AML-193 (cell line): ENCODE results near the gene CASR.

ENCODE experiments used
- DNase-seq, 2 experiments: peaks; one replicate each; lab custom pipeline; 2025; lab: John Stamatoyannopoulos, UW

CASR gene

DNA sequence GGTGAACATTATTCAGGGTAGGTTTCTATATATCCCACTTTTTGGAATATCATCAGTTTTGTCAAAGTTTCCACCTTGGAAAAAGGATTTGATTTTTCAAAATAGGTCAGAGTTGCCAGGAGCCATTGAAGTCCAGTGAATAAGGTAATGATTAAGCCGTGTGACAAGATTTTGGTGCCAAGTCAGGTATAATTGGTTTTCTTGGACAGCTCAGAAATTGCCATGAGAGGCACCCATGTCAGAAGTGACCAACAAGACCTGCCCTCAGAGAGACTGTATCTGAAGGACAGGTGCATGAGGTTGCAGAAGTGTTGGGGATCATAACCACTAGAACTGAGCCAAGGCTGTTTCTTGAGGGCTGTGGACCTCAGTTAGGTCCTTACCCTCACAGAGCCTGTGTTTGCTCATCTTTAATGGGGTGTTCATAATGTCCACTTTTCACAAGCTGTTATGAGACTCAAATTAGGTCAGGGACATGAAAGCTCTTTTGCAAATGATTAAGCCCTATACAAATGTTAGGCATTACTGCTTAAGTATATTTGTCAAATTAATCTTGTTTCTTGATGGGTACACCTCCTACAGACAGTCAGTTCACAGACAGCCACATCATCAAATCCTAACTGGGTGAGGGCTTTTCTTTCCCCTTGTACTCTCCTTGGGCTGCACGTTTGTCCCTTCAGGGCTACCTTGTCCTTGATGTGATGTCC, 32.3 kb downstream of the CASR start:
- no peak for DNase-seq

DNA sequence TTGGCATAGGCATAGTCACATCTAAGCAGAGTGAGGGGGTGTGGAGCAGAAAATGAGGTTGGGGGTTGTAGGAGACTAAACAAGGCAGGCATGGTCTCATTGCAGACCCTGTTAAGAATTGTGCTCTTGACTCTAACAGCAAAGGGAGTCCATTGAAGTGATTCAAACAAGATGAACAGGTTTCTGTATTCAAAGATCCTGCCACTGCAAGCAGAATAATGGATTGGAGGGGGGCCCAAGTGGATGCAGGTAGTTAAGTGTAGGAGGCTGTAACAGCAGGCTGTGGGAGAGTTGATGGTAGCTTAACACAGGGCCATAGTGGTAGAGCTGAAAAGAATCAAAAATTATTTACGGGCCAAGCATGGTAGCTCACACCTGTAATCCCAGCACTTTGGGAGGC, 34.4 kb downstream of the CASR start:
- DNase-seq: no peak

- no peak for DNase-seq
These were observed 35.9 kb downstream of the CASR start for GRCh38 chr3:122219242-122219872.

- DNase-seq: no peak
These were observed 43.7 kb downstream of the CASR start for GRCh38 chr3:122227036-122227781.

DNA sequence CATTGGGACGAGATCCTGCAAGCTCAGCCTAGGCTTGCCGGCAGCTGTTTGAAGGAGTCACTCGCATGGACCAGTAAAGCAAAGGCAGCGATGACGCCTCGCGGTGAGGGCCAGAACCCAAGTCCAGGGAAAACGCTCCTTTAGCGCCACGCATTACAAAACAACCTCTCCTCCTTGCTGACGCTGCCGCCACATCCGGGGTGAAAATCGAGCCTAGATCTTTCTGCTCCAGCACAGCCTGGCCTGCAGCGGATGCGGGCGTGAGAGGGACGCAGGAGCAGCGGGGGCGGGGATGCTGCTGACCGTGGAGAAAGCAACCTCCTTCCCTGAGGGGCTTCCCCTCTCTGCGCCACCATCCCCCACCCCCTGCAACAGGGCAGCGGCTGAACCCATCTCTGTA, 46.7 kb downstream of the CASR start:
- DNase-seq: no peak

GRCh38 chr3:122231465-122232157, 48.1 kb downstream of the CASR start:
- DNase-seq: no peak

DNA sequence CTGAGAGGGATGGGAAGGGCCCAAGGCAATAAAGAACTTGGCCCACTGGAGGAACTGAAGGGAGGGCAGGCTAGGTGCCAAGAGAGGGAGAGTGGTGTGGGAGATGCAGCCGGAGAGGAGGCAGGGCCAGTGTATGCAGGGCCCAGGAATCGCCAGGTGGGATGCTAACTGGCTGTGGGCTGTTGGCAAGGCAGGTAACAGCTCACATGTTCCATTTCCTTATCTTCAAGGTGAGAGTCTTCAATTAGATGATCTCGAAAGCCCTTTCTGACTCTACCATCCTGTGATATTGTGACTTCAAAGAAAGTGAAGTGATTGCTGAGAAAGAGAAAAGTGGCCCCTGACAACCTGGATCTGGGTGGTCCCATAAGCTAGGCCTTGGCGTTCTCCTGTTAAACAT, 49.0 kb downstream of the CASR start:
- no peak for DNase-seq

DNA sequence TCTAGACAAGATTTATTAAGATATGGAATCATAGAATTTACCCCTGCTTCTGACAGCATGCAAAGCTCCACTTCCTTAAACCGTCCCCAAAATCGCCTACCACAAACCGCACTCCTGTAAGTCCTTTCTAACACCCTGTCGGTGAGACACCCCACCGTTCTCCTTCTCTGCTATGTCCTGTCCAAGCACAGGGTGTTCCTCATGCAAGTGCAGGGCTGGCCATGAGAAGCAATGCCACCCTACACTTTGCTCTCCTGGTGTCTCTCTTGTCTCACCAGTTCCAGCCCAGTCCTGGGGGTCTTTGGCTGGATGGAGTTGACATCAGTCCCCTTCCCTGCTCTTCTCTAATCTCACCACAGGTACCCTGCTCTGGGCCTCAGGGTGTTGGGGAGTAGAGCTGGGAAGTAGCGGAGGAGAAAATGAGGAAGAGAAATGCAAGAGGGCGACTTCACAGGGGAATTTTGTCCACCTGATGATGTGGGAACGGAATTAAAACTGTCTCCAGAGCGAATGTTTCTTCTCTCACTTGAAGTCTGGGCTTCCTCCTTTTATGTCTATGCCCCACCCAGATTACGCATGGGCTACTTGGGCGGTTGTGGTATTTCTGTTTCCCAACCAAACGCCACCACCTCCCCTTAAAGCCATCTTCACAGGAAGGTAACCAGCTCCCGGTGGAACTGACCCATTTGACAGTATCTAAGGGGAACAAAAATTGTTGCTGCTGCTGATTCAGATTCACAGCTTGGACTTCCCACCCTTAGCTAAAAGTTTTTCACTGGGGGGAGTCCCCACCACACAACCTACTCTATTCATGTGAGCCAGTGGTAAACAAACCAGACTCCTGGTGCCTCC, 49.9 kb downstream of the CASR start:
- DNase-seq: peak; percentile 98

GRCh38 chr3:122234117-122234516, 50.6 kb downstream of the CASR start:
- no peak for DNase-seq

- no peak for DNase-seq
These were observed 51.7 kb downstream of the CASR start for GRCh38 chr3:122235147-122235546.

DNA sequence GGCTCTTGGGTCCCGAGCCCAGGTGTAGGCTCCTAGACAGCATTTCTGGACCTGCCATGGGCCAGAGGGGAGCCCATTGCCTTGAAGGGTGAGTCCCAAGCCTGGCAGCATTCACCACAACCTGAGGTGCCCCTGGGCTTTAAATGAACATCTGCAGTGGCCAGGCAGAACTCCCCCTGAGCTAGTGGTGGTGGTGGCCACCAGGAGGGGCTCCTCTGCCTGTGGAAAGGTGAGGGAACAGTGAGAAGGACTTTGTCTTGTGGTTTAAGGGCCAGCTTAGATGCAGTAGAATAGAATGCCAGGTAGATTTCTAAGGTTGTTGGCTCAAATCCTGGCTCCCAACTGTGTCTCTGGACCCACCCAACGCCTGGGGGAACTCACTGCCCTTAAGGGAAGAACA, 55.6 kb downstream of the CASR start:
- DNase-seq: no peak

DNA sequence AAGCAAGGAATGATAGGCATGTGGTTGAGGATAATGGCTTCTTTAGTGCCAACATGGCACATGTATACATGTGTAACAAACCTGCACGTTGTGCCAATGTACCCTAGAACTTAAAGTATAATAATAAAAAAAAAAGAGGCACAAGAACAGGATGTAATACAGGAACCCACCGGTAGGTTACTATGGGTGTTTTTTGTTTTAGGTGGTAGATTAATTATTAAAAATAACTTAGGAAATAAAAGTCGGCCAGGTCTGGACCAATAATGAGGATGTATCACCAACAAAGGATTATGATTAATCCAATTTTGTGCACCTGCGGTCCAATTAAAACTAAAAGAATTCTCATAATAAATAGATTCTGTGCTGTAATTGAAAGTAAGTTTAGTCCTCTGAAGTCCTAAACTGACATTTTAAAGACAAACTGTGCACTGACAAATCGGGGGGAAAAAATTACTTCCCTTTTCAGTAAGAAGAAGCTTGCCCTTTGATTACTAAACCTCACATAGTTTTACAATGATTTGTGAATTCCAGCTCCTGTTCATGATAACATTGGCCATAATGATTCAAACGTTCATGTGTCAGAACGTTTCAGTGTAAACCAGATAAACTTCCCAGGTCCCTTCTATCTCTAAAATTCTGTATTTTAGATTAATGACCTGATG, 62.2 kb downstream of the CASR start:
- peak; percentile 84 to 87 for DNase-seq

DNA sequence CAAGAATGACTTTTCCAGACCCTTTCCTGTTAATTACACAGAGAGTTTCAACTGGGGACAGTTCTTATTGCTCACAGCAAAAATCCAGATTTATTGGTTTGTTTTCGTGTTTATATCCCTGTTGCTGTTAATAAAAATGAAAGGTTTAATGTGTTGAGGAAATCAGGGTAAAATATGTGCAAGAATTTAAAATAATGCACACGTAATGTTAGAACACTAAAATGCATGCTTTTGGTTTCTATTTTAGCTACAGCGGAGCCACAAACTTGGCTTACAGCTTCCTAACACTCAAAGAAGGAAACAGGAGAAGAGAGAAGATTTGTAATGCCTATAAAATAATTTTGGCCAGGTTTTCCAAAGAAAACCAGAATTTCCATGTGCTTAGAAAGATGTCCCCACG, 62.7 kb downstream of the CASR start:
- no peak for DNase-seq

DNA sequence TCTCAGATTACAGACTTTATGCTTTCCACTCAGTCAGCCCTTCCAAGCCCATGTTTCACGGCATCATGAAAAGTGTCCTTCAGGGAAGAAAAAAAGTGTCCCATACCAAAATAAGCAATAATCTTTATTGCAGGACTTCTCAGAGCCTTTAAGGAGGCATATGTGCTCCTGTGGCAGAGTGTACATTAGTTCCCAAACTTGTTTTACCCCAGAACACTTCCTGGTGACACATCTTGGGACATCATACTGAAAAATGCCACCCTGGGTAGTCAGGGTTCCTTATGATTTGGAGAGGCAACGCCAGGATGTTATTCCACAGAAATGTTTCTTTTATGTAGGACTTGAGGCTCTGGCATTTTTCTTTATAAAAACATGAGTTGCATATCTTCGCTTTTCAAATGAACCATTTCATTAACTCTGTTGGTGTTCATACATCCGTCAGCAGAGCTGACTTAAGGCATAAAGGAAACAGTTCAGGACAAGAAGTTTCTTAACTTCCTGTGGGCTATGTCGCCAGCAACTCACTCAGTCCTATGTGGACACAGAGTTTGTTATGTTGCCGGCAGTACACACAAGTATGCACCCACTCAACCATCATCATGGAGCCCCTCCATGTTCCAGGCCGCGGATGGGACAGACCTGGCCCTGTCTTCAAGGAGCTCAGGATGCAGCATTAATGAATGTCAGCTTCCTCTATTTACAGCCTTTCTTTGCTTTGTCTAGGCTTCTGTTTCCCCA, 63.8 kb downstream of the CASR start:
- peak; percentile 96 to 99 for DNase-seq

GRCh38 chr3:122247825-122248185, 64.3 kb downstream of the CASR start:
- no peak for DNase-seq

GRCh38 chr3:122251428-122251827, 68.0 kb downstream of the CASR start:
- DNase-seq: no peak

- no peak for DNase-seq
These were observed 70.1 kb downstream of the CASR start for GRCh38 chr3:122253581-122253980.

GRCh38 chr3:122255757-122256439, 72.4 kb downstream of the CASR start:
- DNase-seq: peak in 1 of 2 experiments; percentile 15

DNA sequence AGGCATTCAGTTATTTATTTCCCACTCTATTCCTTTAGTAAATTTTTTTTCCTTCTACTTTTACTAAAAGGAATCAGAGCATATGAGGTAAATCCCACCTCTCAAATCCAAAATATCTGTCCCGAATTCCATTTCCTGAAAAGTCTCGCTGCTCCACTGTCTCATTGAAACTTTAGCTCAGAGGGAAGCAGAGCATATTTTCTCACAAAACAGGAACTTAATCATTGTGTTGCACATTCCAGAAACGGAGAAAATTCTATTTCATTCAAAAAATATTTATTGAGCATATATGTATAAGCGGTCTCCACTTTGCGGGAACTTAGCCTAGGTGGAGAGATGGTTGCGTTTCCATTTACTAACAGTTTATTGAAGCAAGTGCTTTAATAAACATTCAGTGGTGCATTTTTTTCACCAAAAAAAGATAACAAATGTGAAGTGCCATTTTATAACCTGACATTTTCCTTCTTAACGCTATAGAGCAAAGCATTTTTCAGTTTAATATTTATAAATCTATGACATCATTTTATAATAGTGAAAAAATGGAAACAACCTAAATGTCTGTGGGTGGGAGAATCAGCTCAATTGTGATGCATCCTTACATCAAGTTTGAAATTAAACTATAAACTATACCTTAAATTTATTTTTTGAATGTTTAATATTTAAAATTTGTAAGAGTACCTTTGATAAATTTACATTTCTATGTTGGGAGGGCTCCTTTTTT, 74.3 kb downstream of the CASR start:
- DNase-seq: no peak
